ENCODE data around the gene IGFL1.
"Not testable (repeated sequence)": the region's sequence is repeated elsewhere in the genome, so short reads cannot be mapped to it uniquely, and the experiment has no call there.

- TF ChIP-seq POLR2A, TAF1, POLR2AphosphoS5, SPI1 (IDR thresholded peaks at IDR 0.05; ENCODE audit: low read depth, low read length): not testable (repeated sequence)
Observed at GRCh38 chr19:46243081-46243654, 13.6 kb downstream of the IGFL1 start.
